Tibial nerve (tissue), 4 donors: ENCODE results near the gene SHC1.

Source experiments
- CTCF ChIP-seq, 5 experiments: fragments of 200-600 bp in 3 of 5; fragments of 450-650 bp in 2 of 5; sonication (generic) in 3 of 5; IDR thresholded peaks; one replicate each; pipeline ENCODE4 v1.5.1; 2016 to 2019; ENCODE audit warnings: antibody characterized with exemption in 5 of 5, mild to moderate bottlenecking in 3 of 5, moderate library complexity in 2 of 5
- EP300 ChIP-seq, 2 donors: sonication (generic); formaldehyde crosslinking; IDR thresholded peaks; one replicate each; pipeline ENCODE4 v1.6.1; 2017; ENCODE audit warnings: antibody characterized with exemption in 2 of 2, mild to moderate bottlenecking in 1 of 2
- POLR2A ChIP-seq, 2 donors: fragments of 450-650 bp; IDR thresholded peaks; one replicate each; pipeline ENCODE4 v1.6.1; 2017; ENCODE audit warnings: antibody characterized with exemption in 2 of 2, mild to moderate bottlenecking in 2 of 2, moderate library complexity in 2 of 2

- TF ChIP-seq CTCF (IDR thresholded peaks at IDR 0.05) (no peak), EP300 (IDR thresholded peaks at IDR 0.05) (no peak), POLR2A (IDR thresholded peaks at IDR 0.05) (no peak)
Observed at GRCh38 chr1:154956544-154956941, 14.0 kb downstream of the SHC1 start.
